GM19395 (cell line): ENCODE data around the gene CDH15.

ENCODE experiments used
- ATAC-seq: cut with Tn5 transposase; IDR thresholded peaks from one replicate; pipeline ENCODE4 v1.9.1; 2021; ENCODE audit warnings: mild to moderate bottlenecking, moderate library complexity; ENCODE audit not compliant: unreplicated experiment

The CDH15 gene

DNA sequence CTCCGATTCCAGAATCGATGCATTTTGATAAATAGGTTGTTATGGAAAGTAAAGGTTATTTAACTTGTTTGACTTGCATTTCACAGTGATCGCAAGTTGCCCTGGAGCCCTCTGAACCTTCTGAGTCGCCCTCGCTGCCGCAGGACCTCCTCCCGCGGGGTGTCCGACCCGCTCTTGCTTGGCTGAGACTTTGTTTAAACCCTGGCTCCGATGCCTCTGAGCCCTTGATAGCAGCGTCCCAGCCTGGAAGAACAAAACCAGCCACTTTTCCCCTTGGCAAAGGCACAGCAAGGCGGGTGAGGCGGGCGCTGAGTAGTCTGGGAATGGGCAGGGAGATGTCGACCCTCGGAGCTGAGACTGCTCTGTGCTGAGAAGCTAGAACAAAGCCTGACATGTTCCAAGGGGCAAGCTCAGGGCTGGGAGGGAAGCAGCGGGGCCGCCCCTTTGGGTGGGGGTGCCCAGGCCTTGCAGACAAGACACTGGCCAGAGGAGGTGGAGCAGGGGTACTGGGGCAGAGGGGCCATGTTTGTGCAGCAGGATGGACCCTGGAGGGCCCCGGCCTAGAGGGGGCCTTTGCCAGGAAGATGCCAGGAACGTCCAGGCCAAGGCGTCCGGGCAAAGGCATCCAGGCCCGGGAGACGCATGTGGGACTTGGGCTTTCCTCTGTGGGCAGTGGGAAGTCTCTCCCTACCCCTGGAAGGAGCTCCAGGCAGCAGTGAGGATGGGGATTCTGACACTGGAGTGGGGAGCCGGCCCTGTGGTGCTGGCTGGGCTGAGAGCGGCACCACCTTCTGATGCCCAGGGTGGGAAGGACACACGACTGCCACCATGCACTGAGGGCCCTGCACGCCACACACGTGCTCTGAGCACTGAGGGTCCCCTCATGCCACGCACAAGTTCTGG is 30.3 kb upstream of the CDH15 start:
- no peak for ATAC-seq

GRCh38 chr16:89141884-89142267 is 29.7 kb upstream of the CDH15 start:
- no peak for ATAC-seq

- no peak for ATAC-seq
These were observed 28.9 kb upstream of the CDH15 start for GRCh38 chr16:89142474-89143195.

DNA sequence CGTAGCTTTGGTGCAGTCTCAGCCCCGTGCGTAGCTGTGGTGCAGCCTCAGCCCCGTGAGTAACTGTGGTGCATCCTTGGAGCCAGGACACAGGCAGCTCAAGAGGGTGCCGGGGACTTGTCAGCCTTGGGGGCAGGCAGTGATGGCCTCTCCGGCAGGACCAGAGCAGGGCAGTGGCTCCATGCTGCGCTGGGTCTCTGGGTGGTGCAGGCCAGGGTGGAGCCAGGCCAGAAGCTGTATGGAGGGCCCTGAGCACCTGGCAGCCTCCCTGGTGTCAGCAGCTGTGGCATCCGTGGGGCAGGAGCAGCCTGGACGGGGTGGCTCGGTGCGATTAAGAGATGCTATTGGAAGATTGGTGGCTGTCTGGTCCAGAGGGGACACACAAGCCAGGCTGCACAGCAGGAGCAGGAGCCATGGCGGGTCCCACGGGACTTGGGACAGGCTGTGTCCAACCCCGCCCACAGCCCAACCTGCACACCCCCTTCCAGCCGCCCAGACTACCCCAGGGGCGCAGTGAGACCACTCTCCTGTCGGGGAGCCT is 28.3 kb upstream of the CDH15 start:
- no peak for ATAC-seq

- no peak for ATAC-seq
These were observed 27.5 kb upstream of the CDH15 start for GRCh38 chr16:89143911-89144675.

DNA sequence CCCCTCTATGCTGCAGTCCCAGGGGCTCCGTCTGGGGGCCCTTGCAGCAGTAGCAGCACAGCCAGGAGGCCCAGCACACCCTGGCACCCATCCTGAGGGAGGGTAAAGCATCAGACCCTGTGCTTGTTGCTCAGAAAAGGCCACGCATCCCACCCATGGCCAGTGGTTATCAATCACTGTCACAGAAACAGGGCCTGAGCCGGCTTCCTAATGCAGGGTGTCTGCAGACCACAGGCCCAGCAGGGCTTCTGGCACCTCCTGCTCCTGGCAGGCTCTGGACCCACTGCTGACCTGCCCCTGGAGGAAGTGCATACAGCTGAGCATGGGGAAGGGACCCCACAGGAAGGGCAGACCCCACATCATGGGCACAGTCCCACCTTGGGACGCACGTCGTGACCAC is 26.9 kb upstream of the CDH15 start:
- no peak for ATAC-seq

DNA sequence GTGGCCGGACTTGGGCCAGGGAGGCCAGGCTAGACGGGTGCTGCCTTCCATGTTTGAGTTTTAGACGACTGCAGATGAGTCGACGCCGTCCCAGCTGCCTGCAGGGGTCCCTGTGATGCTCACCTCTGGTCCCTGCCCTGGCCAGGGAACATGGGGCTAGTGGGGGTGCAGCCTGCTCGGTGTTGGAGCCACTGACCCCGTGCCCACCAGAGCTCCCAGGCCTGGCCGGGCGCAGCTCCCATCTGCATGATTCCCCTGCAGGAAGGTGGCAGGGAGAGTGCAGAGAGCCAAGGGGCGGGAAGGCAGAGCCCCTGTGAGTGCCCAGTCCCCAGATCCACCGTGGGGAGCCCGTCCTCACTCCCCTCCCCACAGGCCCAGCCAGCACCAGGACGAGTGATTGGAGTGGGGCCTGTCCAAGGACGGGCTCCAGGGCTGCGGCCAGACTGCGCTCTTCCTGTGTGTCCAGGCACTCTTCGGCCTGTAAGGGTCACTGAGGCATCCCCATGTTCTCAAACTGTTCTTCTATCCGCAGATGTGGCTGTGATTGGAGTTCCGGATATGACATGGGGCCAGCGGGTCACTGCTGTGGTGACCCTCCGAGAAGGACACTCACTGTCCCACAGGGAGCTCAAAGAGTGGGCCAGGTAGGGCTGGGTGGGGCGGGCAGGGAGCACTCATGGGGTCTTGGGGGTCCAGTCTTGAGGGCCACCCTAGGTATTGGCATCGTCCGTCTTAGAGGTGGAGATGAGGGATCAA is 26.0 kb upstream of the CDH15 start:
- ATAC-seq: no peak

DNA sequence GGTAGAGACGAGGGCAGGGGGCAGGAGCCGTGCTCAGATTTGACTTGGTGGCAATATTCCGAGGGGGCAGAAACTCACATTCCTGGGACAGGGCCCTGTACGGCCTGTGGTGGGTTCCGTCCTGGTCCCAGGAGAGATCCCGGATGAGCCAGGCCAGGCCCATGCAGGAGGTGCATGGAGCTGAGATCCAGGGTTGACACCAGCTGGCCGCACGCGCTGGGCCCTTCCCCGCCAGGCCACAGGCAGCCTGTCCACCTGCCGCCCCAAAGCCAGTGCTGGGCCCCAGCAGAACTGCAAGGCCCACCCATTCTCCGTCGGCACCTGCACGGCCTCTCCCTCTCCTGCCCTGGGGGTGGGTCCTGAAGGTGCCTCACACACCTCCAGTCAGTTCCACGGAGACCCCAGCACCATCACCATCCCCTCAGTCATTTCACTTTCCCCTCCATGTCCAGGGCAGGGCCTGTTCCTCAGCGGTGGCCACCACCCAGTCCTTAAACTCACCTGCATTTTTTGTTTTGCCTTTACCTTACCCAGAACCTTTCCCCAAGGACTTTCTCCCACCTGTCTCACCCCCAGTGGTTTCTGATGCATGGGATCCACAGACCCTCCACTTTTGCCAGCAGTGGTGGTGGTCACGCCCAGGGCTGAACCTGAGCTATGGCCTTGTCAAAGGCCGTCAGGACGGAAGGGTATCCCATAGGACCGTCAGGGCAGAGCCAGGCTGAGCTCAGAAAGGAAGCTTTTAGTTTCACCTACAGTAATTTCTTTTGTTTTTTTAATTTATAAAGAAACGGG is 25.1 kb upstream of the CDH15 start:
- no peak for ATAC-seq

- no peak for ATAC-seq
These were observed 24.3 kb upstream of the CDH15 start for GRCh38 chr16:89147085-89147817.

DNA sequence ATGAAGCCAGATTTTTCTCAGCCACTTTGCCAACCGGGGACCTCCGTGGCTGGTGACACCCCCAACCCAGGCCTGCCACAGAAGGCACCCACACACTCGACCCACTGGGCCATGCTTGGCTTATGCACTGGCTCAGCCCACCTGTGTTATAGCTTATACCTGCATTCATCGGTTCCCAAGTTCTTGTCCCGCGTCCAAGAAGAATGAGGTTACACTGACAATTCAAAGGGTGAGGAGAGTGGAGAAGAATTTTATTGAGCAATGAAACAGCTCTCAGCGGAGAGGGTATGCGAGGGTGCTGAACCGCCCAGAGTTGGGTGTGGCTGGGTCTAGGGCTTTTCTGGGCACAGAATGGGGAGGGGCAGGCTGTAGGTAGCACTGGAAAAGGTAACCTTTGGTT is 22.2 kb upstream of the CDH15 start:
- no peak for ATAC-seq

GRCh38 chr16:89150090-89150835 is 21.3 kb upstream of the CDH15 start:
- no peak for ATAC-seq

DNA sequence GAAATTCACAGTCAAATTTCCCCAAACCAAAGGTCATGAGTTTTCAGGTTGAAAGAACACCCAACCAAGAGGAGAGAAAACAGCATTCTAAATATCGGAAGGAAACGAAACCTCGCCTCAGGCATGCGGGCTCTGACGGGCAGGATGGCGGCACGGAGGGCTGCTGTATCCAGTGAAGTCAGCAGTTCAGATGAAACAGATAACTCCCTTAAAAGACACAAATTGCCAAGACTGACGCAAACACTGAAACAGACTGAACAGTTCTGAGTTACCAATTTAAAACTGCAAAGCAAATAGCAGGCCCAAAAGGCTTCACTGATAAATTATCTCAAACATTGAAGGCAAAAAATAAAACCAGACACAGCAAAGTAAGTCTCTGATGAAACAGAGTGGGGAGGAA is 20.6 kb upstream of the CDH15 start:
- no peak for ATAC-seq

DNA sequence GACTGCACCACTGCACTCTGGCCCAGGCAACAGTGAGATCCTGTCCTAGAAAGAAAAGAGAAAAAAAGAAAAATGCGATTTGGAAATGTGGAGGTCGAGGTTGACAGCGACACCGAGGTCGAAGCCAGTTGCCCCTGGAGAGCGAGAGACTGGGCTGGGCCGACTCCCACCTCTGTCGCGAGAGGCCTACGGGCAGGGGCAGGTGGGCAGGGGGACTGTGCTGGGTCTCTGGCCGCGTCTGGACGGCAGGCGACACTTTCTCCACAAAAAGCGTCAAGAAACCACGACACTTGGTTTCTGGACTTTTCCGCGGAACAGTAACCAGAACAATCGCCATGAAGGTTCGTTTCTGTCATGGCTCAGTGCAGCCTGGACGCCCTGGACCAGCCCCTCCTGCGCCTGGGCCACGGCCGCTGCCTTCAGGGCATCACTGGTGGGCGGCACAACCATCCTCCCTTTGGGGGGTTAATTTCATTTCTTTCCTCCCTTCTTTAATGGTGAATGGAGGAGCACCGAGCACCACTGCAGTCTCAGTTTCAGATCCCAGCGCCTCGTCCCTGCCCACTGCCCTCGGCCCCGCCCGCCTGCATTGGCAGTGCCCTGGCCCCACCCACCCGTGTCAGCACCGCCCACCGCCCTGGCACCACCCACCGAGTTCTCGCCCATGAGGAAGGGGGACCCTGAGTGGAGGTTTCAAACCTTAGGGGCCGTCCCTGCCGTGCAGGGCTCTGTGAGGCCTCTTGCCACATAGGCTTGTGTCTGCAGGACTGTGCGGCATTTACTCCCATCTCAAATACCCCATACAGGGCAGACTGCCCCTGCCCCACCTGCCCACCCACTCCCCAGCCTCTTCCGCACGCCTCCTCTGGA is 18.5 kb upstream of the CDH15 start:
- ATAC-seq: no peak

DNA sequence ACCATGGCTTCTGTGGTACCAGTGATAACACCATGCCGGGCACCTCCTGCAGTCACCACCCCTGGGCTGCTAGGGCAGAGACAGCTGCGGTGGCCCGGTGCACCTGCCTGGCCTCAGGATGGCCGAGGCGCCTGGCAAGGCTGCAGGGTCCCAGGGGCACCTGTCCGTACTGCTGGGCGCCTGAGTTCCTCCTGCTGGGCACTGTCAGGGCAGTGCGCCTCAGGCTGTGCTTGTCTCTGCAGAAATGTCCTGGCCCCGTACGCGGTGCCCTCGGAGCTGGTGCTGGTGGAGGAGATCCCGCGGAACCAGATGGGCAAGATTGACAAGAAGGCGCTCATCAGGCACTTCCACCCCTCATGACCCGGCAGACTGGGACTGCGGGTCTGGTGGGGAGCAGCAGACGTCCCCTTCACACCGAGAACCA is 17.7 kb upstream of the CDH15 start:
- no peak for ATAC-seq

- no peak for ATAC-seq
These were observed 17.0 kb upstream of the CDH15 start for GRCh38 chr16:89154390-89155183.

- no peak for ATAC-seq
These were observed 16.3 kb upstream of the CDH15 start for GRCh38 chr16:89155184-89155679.
